ENCODE measurements around the gene AMPD3. TPM values are rescaled to one million over a fixed set of nuclear protein-coding genes. Genes with fewer than 3 reads are reported as not detected.

Gene AMPD3
- total RNA-seq, 1 experiment from 2014 or later: 0.19 TPM

- no peaks in the 10 kb centered on the region for H3K36me3 ChIP-seq (ENCODE audit: insufficient read depth, low read length, poor library complexity, severe bottlenecking)
- ChIA-PET POLR2A (ENCODE audit: low non-redundant PET) (no interaction called here), CTCF (no interaction called here)
- no peak overlapping the region for H3K4me3 ChIP-seq (ENCODE audit: low read depth, low read length, poor library complexity, severe bottlenecking)
- H3K27ac ChIP-seq (ENCODE audit: low read depth, low read length, poor library complexity, severe bottlenecking): no peak overlapping the region
- TF ChIP-seq, protein P1, sequence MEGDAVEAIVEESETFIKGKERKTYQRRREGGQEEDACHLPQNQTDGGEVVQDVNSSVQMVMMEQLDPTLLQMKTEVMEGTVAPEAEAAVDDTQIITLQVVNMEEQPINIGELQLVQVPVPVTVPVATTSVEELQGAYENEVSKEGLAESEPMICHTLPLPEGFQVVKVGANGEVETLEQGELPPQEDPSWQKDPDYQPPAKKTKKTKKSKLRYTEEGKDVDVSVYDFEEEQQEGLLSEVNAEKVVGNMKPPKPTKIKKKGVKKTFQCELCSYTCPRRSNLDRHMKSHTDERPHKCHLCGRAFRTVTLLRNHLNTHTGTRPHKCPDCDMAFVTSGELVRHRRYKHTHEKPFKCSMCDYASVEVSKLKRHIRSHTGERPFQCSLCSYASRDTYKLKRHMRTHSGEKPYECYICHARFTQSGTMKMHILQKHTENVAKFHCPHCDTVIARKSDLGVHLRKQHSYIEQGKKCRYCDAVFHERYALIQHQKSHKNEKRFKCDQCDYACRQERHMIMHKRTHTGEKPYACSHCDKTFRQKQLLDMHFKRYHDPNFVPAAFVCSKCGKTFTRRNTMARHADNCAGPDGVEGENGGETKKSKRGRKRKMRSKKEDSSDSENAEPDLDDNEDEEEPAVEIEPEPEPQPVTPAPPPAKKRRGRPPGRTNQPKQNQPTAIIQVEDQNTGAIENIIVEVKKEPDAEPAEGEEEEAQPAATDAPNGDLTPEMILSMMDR (conservative IDR thresholded peaks at IDR 0.05; ENCODE audit: low read depth, low read length): no peak
- no peak for TF ChIP-seq EZH2 (IDR thresholded peaks at IDR 0.05; ENCODE audit: borderline replicate concordance, low read depth, low read length, poor library complexity, severe bottlenecking)
- H3K27me3 ChIP-seq (replicated peaks; ENCODE audit: insufficient read depth, low read depth, low read length, poor library complexity): no peaks in the 10 kb centered on the region
- no TSS peak for BruUV-seq (replicated peaks)
- intact Hi-C loops (cut with micrococcal nuclease; ENCODE audit: unreplicated experiment): no loop called here
- H3K9me3 ChIP-seq (ENCODE audit: low read depth, low read length, poor library complexity, severe bottlenecking): no peaks in the 10 kb centered on the region
- H3K4me1 ChIP-seq (ENCODE audit: insufficient read depth, low read length, poor library complexity, severe bottlenecking): no peaks in the 10 kb centered on the region
- DNase-seq (ENCODE audit: low spot score): no peak
Measured at GRCh38 chr11:10490398-10491241, 35.6 kb downstream of the AMPD3 start.

DNA sequence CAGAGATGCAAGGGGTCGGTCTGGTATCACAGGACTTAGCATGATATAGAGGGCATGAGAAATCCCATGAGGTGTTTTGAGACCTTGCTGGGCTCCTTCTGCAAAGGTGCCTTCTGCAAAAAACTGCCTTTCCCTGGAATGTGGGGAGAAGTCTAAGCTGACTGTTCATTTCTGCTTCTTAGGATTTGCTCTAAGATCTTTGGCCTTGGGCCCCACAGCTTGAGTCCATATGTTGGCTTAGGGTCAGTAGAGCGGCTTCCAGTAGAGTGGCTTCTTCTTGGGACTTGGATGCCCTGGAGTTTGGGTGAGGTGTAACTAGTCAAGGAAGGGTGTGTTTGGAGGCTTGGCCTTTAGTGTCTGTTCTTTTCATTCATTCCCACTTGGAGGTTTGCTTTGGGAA is 37.0 kb downstream of the AMPD3 start:
- POLR2A ChIA-PET (ENCODE audit: low non-redundant PET): no interaction called here
- CTCF ChIA-PET: no interaction called here

DNA sequence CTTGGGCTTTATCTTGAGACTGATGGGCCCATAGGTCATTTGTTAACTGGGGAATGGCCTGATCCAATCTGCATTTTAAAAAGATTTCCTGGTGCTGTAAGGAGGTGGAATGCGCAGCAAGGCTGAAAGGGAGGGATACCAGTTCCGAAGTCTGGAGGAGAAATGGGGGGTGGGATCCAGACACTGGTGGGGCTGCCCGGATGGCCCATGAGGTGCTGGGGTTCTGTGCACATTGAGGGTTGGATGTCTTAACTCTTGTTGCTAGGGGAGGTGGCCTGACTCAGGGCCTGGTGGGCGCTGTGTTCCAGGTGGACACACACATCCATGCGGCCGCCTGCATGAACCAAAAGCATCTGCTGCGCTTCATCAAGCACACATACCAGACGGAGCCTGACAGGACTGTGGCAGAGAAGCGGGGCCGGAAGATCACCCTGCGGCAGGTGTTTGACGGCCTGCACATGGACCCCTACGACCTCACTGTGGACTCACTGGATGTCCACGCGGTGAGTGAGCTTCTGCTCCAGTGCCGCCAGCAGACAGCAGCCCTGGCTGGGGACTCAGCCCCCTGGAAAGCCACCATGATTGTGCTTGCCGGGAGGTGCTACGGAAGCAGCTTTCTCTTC is 38.1 kb downstream of the AMPD3 start:
- CTCF ChIA-PET: no interaction called here
- no peaks in the 10 kb centered on the region for H3K27me3 ChIP-seq (replicated peaks; ENCODE audit: insufficient read depth, low read depth, low read length, poor library complexity)
- no peak for TF ChIP-seq EZH2 (IDR thresholded peaks at IDR 0.05; ENCODE audit: borderline replicate concordance, low read depth, low read length, poor library complexity, severe bottlenecking)
- TF ChIP-seq, protein P1 (conservative IDR thresholded peaks at IDR 0.05; ENCODE audit: low read depth, low read length): no peak
- intact Hi-C loops (cut with micrococcal nuclease; ENCODE audit: unreplicated experiment): no loop called here
- no peak for DNase-seq (ENCODE audit: low spot score)
- no peak overlapping the region for H3K27ac ChIP-seq (ENCODE audit: low read depth, low read length, poor library complexity, severe bottlenecking)
- no peaks in the 10 kb centered on the region for H3K4me1 ChIP-seq (ENCODE audit: insufficient read depth, low read length, poor library complexity, severe bottlenecking)
- H3K36me3 ChIP-seq (ENCODE audit: insufficient read depth, low read length, poor library complexity, severe bottlenecking): no peaks in the 10 kb centered on the region
- no peaks in the 10 kb centered on the region for H3K9me3 ChIP-seq (ENCODE audit: low read depth, low read length, poor library complexity, severe bottlenecking)
- BruUV-seq (replicated peaks): no TSS peak
- POLR2A ChIA-PET (ENCODE audit: low non-redundant PET): no interaction called here
- no peak overlapping the region for H3K4me3 ChIP-seq (ENCODE audit: low read depth, low read length, poor library complexity, severe bottlenecking)

More for the DNA sequence above, 37.0 kb downstream of the AMPD3 start:
- no TSS peak for BruUV-seq (replicated peaks)
- Histone ChIP-seq H3K27me3 (replicated peaks; ENCODE audit: insufficient read depth, low read depth, low read length, poor library complexity) (no peaks in the 10 kb centered on the region), H3K36me3 (ENCODE audit: insufficient read depth, low read length, poor library complexity, severe bottlenecking) (no peaks in the 10 kb centered on the region), H3K4me1 (ENCODE audit: insufficient read depth, low read length, poor library complexity, severe bottlenecking) (no peaks in the 10 kb centered on the region), H3K4me3 (ENCODE audit: low read depth, low read length, poor library complexity, severe bottlenecking) (no peak overlapping the region), H3K9me3 (ENCODE audit: low read depth, low read length, poor library complexity, severe bottlenecking) (no peaks in the 10 kb centered on the region), H3K27ac (ENCODE audit: low read depth, low read length, poor library complexity, severe bottlenecking) (no peak overlapping the region)
- DNase-seq (ENCODE audit: low spot score): no peak
- no peak for TF ChIP-seq EZH2 (IDR thresholded peaks at IDR 0.05; ENCODE audit: borderline replicate concordance, low read depth, low read length, poor library complexity, severe bottlenecking)
- TF ChIP-seq, protein P1 (conservative IDR thresholded peaks at IDR 0.05; ENCODE audit: low read depth, low read length): no peak
- intact Hi-C loops (cut with micrococcal nuclease; ENCODE audit: unreplicated experiment): no loop called here
